ENCODE results near the gene GTF2H2.
"Not testable (repeated sequence)": the region's sequence is repeated elsewhere in the genome, so short reads cannot be mapped to it uniquely, and the experiment has no call there.

The GTF2H2 gene

DNA sequence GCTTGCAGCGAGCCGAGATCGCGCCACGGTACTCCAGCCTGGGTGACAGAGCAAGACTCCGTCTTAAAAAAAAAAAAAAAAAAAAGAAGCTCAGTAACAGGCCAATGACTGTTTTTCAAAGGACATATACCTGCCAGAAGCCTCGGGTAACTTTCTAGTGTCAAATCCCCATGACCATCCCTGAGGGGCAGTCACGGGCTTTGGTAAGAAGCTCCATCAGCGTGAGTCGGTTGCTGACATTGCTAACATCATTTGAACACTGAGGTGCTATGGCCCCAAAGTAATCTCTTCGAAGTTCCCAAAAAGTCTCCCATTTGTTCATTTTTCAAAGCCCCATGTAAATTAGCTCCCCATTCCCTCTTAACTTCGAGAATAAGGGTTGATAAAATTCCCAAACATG is 53.9 kb downstream of the GTF2H2 start:
- no peak for DNase-seq (ENCODE audit: low read depth in 1 of 2, low spot score in 1 of 2)

DNA sequence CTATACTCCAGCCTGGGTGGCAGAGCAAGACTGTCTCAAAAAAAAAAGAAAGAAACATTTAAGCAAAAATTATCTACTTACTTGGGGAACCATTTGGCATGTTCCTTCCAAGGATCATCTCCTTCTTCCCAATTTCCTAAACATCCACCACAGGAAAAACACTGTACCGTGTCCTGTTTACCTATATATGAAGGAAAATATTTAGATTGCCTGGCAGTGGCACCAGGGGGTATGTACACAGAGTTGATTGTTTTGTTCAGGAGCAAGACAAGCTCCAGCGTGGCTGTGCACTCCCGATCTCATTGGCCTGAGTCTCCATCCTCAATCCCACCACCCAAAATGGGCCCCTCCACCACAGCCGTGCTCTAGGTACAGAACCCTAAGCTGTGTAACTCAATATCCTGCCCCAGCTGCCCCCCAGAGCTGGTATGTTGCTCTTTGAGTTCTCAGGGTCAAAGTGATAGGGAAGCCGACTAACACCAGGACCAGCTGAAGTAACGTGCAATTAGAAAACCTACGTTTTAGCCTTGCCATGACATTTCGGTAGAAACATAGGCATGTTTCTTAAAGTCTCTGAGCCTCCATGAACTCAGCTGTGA is 56.2 kb downstream of the GTF2H2 start:
- no peak for DNase-seq (ENCODE audit: low read depth in 1 of 2, low spot score in 1 of 2)

DNA sequence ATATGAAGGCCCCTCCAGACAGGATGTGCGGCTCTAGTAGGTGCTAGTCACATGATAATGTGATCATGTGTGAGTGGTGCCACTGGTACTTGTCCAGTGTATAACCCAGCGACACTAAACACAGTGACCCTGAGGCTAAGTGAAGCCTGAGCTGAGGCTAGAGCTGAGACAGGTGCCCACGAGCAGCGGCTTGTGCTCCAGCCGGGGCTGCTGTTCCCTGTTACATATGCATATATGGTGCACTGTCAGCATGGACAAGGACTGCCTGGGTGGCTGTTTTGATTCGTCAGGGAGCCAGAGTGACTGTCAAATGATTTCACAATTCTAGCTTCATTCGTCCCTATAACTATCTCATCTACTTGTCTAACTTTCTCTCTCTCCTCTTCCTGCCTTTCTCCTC is 60.5 kb downstream of the GTF2H2 start:
- not testable (repeated sequence) for DNase-seq (ENCODE audit: low read depth in 1 of 2, low spot score in 1 of 2)
